Breast epithelium (tissue), 3 donors: ENCODE results near the gene GLIS1.

ENCODE experiments used
- POLR2A ChIP-seq: fragments of 450-650 bp; IDR thresholded peaks from one replicate; pipeline ENCODE4 v1.6.1; 2016; ENCODE audit warnings: antibody characterized with exemption, mild to moderate bottlenecking, moderate library complexity
- TF ChIP-seq, protein P1 (sequence below), 3 donors: fragments of 450-650 bp; IDR thresholded peaks; one replicate each; pipeline ENCODE4 v1.5.1; 2016 to 2017; ENCODE audit warnings: antibody characterized with exemption in 3 of 3, mild to moderate bottlenecking in 3 of 3, moderate library complexity in 3 of 3

DNA sequence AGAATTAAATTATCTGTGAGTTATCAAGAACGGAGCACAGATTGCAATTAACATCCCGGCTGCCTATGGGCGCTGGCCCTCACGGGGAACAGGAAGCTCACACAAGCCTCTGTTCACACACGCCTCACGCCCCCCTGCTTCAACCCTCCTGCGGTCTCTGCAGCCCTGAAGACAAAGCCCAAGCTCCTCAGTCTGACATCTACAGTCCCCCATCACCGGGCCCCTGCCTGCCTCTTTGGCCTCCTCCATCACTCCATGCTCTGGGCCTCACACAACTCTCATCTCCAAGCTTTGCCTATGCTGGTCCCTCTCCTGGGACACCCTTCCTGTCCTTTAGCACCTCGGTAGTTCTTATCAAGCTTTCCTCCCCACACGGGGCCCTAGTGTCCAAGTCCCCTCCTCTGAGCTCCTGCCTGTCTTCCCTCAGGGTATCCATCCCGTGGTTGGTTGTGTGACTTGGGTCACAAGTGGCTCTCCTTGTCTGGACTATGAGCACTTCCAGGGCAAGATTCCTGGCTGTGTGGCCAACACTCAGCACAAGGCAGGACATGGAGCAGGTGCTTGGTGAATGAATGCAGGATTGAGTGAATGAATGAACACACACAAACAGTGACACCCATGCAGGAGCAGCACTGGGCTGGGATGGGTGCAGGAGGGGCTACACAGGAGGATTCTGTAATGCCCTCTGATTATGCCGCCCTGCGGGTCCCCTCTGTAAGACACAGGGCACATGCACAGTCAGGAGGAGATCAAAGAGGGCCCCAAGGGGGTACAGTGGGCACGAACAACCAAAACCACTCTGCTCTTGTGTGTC lies 163.6 kb downstream of the GLIS1 start:
- TF ChIP-seq, protein P1, sequence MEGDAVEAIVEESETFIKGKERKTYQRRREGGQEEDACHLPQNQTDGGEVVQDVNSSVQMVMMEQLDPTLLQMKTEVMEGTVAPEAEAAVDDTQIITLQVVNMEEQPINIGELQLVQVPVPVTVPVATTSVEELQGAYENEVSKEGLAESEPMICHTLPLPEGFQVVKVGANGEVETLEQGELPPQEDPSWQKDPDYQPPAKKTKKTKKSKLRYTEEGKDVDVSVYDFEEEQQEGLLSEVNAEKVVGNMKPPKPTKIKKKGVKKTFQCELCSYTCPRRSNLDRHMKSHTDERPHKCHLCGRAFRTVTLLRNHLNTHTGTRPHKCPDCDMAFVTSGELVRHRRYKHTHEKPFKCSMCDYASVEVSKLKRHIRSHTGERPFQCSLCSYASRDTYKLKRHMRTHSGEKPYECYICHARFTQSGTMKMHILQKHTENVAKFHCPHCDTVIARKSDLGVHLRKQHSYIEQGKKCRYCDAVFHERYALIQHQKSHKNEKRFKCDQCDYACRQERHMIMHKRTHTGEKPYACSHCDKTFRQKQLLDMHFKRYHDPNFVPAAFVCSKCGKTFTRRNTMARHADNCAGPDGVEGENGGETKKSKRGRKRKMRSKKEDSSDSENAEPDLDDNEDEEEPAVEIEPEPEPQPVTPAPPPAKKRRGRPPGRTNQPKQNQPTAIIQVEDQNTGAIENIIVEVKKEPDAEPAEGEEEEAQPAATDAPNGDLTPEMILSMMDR (IDR thresholded peaks at IDR 0.05), result no peak
- TF ChIP-seq POLR2A, result no peak
